HG03558 (cell line): ENCODE measurements around the gene LSM14A.
"Not testable (repeated sequence)": the region's sequence is repeated elsewhere in the genome, so short reads cannot be mapped to it uniquely, and the experiment has no call there.

Source experiments
- ATAC-seq: cut with Tn5 transposase; IDR thresholded peaks from one replicate; pipeline ENCODE4 v1.9.1; 2021; ENCODE audit warnings: moderate number of reproducible peaks; ENCODE audit not compliant: unreplicated experiment; ENCODE audit errors: extremely low read depth

LSM14A gene

DNA sequence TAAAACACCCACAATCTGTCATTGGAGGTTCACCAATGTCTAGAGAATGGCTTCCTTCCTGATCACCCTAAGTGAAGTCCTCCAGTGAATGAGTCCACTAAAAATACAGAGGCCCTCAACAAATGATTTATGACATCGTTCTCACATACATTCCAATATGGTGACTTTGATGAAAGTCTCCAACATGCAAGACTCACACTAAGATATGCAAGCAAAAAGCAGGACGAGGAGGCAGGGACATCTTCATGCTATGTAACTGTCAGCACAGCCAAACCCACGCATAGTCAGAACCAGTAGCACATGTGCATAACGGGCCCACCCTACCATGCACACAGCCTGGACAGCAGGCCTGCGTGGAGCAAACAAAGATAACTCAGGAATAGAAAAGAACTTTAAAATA is 16.6 kb upstream of the LSM14A start:
- no peak for ATAC-seq

DNA sequence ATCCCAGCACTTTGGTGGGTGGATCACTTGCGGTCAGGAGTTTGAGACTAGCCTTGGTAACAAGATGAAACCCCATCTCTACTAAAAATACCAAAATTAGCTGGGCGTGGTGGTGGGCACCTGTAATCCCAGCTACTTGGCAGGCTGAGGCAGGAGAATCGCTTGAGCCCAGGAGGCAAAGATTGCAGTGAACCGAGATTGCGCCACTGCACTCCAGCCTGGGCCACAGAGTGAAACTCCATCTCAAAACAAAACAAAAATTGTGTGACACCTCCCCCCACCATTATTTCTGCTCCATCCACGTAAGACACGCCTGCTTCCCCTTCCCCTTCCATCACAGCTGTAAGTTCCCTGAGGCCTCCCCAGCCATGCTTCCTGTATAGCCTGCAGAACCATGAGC is 13.3 kb upstream of the LSM14A start:
- ATAC-seq: not testable (repeated sequence)

DNA sequence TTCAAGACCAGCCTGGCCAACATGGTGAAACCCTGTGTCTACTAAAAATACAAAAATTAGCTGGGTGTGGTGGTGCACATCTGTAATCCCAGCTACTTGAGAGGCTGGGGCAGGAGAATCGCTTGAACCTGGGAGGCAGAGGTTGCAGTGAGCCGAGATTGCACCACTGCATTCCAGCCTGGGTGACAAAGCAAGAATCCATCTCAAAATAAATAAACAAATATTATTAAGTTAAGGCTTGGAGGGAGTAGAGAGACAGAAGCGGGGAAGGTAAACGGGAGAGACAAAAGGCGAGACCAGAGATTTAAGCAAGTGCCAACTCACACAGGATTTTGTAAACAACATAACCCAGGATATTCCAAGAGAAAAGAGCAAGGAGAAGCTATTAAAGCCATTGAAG is 12.8 kb upstream of the LSM14A start:
- not testable (repeated sequence) for ATAC-seq

DNA sequence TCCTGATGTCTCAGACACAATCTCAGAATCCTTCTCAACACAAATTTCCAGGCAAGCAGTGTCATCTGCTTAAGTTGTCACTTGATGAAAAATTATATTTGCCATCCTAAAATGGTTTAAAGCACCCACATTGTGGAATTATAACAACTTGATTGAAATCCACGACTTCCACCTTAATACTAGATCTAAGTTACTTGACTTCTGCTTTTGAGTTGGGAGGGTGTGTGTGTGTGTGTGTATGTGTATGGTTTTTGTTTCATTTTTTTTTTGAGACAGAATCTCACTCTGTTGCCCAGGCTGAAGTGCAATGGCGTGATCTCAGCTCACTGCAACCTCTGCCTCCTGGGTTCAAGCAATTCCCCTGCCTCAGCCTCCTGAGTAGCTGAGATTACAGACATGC is 10.4 kb upstream of the LSM14A start:
- ATAC-seq: not testable (repeated sequence)

DNA sequence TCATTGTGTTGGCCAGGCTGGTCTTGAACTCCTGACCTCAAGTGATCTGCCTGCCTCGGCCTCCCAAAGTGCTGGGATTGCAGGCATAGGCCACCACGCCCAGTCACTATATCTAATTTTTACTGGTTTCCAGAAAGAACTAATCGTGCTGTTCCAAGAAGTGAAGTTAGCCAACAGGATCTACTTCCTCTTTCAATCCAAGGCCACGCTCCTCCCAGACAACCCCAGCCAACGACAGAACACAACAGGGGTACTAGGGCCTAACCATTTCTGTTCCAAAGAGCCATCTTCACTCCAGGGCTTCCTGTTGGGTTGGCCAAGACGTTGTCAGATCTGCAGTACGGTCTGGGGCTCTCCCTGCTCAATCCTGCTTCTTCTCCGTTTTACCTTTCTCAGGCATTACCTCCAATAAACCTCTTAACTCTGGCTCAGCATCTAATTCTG is 7.0 kb upstream of the LSM14A start:
- ATAC-seq: no peak

DNA sequence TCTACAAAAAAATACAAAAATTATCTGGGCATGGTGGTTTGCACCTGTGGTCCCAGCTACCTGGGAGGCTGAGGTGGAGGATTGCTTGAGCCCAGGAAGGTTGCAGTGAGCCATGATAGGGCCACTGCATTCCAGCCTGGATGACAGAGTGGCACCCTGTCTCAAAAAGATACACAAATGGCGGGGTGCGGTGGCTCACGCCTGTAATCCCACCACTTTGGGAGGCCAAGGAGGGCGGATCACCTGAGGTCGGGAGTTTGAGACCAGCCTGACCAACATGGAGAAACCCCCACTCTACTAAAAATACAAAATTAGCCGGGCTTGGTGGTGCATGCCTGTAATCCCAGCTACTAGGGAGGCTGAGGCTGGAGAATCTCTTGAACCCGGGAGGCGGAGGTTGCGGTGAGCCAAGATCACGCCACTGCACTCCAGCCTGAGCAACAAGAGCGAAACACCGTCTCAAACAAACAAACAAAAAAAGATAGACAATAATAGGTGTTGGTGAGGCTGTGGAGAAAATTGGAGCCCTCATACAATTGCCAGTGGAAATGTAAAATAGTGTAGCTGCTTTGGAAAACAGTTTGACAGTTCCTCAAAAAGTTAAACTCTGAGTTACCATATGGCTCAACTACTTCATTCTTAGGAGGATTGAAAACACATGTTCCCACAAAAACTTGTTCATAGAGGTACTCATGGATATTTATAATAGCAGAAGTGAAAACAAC is 2.7 kb upstream of the LSM14A start:
- ATAC-seq: not testable (repeated sequence)

DNA sequence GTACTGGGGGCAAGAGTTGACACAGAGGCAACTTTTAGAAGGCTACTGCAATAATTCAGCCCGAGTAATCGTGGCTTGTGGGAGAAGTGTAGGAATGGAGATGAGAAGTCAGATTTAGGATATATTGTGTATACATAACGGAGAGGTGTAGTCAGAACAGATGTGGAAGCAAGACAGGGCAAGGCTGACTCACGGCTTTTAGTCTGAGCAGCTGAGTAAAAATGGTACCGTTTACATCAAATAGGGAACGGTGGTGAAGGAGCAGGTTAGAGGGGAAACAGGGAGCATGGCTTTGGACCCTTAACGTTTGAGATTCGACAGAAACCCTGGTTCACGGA is 796 bp upstream of the LSM14A start:
- ATAC-seq: no peak

DNA sequence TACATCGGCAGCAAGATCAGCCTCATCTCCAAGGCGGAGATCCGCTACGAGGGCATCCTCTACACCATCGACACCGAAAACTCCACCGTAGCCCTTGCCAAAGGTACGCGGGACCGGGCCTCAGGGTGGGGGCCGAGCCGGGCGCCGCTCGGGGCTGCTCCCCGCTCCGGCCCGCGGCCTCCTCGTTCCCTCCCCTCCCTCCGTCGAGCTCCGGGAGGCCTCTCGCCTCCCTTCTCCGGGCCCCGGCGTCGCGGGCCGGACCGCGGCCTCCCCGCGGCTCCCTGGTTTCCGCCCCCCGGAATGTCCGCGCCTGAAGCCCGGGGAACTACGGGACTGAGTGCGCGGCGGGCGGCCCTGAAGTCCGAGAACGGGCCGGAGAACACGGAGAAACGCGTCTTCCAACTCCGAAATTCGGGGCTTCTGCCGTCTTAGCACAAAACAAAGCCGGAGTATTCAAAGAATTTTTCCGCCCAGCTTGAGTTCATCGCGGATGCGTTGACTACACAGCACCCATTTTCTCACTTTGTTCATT is 423 bp downstream of the LSM14A start:
- ATAC-seq: no peak

DNA sequence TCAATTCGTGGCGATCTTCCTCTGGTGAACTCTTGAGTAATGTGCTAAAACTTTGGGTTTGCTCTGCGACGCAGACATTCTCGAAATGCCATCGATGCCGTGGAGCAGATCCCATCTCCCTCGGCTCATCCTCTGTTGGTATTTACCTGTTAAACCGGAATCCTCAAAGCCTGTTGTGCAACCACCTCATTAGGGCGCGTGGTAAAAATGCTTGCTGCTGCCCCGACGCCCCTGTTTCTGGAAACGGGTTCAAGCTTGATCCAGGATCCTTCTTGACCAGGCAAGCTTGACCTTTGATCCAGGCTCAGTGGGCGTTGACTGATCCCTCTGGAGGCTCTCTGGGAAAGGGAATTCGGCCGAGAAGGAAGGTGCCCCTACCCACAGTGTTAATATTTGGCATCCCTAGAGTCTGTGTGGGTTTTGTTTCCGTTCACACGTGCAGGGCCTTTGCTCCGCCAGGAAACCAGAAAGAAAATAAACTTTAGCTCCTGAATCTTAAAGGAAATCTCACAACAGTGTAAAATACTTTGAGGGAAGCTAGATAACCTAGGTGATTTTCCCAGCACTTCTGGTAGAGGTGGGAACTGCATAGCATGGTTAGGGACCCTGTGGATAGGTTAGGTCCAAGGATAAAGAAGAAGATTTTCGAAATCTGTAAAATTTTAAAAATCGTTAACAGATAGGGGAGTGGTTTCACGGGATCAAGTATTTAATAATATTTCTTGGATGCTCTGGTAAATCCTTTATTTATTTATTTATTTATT is 1.1 kb downstream of the LSM14A start:
- no peak for ATAC-seq

DNA sequence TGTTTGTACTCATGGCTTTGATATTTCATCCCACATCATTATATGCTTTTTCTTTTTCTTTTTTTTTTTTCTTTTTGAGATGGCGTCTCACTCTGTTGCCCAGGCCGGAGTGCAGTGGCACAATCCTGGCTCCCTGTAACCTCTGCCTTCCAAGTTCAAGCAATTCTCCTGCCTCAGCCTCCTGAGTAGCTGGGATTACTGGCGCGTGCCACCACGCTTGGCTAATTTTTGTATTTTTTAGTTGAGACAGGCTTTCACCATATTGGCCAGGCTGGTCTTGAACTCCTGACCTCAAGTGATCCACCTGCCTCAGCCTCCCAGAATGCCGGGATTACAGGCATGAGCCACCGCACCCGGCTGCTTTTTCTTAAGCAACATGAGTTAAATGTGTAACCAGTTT is 2.9 kb downstream of the LSM14A start:
- ATAC-seq: not testable (repeated sequence)

DNA sequence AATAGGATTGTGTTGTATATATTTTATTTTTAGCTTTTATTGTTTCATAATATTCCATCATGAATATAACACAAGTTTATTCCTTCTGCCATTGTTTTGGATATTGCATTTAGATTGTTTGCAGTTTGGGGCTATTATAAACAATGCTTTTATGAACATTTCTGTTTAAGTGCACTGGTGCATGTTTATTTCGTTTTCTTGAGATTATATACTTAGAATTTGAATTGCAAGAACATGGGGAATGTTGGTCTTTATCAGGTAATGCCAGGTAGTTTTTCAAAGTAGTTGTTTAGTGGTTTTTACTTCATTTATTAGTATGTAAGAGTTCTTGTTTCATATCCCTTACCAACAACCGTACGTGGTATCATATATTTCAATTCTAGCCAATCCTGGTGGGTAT is 4.3 kb downstream of the LSM14A start:
- ATAC-seq: no peak

DNA sequence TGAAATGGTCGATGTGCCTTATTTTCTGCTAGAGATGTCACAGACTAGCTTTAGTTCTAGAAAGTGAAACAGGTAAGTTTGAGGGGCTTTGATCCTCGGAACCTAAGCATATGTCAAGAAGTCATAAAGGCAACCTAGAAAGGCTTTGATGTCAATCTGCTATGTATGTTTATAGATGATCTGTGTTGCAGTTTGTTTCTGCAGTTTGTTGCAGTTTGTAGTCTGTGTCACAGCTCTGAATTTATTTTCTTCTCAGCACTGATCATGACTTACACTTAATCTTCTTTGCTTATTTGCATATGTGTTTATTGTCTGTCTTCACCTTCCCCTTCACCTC is 5.9 kb downstream of the LSM14A start:
- no peak for ATAC-seq

DNA sequence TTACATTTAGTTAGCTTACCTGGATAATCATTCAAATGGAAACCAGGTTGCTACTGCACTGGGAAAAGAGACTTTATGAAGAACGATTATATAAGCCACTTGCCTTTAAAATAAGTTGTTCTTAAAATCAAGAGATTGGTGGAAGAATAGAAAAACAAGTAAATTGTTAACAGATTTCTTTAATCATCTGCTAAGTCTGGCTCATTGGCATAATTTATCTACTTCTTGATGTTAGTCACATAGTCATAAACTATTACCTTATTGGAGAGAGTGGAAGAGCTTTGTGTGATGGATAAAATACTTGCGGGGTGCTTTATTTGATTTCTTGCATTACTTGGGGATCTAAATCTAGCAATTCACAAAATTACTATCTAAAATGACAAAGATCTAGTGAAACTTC is 6.8 kb downstream of the LSM14A start:
- ATAC-seq: no peak

DNA sequence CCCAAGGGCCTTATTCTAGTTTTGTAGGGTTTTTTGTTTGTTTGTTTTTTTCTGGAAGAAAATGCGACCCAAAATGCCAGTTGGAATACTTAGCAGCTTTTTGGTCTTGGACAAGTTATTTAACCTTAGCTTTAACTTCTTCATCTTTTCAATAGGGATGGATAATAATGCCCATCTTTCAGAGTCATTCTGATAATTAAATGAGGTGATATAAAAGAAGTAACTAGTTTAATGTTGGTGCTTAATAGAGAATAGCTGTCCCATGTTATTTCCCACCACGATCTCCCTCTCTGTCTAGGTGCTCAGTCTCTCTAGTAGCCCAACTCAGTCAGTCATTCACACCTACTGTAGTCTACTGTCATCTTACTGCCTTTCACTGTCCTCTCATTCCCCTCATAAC is 8.0 kb downstream of the LSM14A start:
- ATAC-seq: no peak

DNA sequence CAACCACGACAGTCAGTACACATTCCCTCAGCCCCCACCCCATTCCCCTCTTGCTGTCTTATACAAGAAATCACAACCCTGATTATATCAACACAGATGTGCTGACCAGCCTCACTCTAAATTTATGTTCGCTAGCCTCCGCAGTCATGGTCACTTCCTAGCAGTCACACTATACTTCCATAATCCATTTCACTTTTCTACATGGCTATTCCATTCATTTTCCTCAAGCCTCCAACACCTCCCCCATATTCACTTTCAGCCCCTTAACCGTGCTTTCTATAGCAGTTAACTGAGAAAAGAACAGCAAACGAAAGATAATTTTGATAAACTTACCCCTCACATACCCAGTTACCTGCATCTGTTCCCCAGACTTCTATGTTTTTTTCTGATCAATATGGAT is 8.4 kb downstream of the LSM14A start:
- no peak for ATAC-seq

DNA sequence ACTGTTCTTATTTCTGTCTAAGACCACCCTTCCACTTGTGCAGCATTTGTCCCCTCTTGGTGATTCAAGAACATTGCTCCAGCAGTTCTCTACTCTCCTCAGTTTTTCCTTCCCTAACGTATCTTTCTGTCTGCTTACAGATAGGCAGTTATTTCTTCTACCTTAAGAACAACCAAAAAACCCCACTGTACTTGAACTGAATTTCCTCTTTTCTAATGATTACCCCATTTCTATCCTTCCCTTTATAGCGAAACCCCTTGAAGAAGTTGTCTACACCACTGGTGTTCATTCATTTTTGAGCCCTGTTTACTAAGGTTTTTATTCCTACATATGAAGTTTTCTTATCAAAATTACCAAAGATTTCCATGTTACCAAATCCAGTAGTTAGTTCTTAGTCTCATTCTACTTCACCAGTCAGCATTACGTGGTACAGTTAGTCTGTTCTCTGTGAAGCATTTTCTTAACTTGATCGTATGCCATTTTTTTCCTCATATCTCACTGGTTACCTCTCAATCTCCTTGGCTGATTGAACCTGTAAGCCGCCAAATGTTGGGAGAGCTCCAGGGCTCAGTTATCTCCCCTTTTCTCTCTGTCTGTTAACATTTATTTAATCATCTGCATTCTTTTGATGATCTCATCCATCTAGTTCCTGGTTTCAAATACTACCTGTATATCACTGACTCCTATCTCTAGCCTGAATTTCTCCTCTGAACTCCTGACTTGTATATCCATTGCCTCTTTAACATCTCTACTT is 9.0 kb downstream of the LSM14A start:
- ATAC-seq: no peak

DNA sequence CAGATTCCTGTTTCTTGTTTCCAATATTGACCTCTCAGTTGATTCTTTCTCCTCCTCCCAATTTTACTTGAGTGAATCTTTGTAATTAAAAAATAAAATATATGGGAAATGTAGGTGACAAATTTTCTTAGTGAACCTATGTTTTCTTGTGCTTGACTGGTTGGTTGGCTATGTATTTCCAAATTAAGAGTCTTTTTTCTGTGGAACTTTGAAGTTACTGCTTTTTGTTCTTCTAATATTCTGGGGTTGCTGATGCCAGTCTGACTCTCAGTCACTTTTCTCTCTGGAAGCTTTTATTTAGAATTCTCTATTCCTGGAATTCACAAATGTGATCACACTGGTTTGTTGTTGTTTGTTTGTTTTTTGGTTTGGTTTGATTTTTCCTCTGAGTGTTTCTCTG is 9.8 kb downstream of the LSM14A start:
- no peak for ATAC-seq

DNA sequence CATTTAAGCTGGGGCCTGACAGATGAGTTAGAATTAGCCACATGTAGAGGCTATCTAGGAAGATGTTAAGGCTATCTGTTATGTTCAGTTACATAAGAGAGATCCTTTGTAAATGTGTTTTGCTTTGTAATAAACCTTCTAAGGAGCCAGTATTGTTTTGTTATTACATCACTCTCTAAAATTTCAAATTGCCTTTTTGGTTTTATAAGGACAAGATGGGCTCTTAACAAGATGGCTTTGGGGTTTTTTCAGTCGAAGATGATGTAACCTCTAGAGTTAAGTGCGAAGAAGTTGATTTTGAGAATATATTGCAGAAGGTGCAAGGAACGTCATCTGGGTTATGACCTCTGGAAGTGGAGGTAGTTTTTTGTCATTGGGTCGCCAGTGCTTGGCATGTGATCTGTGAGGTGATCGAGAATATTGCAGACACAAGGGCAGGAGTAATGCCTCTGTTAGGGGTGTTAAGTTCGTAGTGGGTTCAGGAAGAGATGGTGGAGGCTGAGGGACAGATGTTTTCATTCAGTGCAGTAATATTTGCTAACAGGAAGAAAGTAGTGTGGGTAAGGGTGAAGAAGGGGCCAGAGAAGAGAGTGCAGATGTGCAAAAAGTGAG is 12.7 kb downstream of the LSM14A start:
- no peak for ATAC-seq

DNA sequence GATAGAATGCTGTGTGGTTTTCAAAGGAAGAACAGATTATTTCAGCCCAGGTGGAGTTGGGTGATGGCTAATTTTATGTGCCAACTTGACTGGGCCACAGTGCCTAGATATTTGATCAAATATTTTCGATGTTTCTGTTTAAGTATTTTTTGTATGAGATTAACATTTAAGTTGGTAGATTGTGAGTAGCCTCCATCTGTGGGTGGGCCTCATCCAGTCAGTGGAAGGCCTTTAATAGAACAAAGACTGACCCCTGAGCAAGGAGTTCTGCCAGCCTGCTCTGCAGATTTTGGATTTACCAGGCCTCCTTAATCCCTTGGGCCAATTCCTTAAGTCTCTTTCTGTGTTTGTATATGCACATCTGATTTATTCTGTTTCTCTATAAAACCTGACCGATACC is 13.9 kb downstream of the LSM14A start:
- ATAC-seq: no peak

DNA sequence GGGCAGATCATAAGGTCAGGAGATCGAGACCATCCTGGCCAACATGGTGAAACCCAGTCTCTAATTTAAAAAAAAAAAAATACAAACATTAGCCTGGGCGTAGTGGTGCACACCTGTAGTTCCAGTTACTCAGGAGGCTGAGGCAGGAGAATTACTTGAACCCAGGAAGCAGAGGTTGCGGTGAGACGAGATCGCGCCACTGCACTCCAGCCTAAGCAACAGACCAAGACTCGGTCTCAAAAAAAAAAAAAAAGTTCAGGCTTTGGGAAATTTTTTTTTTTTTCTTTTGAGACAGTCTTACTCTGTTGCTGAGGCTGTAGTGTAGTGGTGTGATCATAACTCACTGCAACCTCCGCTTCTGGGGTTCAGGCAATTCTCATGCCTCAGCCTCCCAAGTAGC is 14.7 kb downstream of the LSM14A start:
- no peak for ATAC-seq

DNA sequence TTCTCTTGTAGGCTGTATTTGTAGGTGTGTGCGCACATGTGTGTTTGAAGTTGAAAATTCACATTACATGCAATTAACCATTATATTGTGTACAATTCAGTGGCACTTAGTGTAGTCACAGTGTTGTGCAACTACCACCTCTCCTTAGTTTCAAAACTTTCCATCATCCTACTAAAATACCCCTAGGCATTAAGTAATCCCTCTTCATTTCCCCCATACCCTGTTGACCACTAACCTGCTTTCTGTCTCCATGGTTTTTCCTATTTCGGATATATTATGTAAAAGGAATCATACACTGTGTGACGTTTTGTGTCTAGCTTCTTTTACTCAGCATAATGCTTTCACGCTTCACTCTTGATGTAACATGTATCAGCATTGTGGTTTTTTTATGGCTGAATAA is 16.1 kb downstream of the LSM14A start:
- no peak for ATAC-seq
